AG04450 (cell line): ENCODE measurements around the gene EN1. TPM values are rescaled to one million over a fixed set of nuclear protein-coding genes. Genes with fewer than 3 reads are reported as not detected.

ENCODE experiments used
- CTCF ChIA-PET: fragments of 300-600, 350-600 bp; formaldehyde crosslinking; extraction: SDS; loops from one replicate; lab custom pipeline; 2022; ENCODE audit warnings: antibody characterized with exemption, inconsistent platforms; lab: Charles Lee
- POLR2A ChIA-PET: fragments of 350-600 bp; formaldehyde crosslinking; extraction: SDS; loops from one replicate; lab custom pipeline; 2021; ENCODE audit warnings: antibody characterized with exemption, inconsistent platforms; lab: Yijun Ruan, JAX
- DNase-seq: peaks from one replicate; pipeline ENCODE4 v3.0.0-alpha.2; 2011; ENCODE audit warnings: low read depth, low spot score
- H3K27ac ChIP-seq: one replicate; pipeline ENCODE4 v1.5.1; 2012; ENCODE audit warnings: low read depth, low read length, control low read depth
- H3K27me3 ChIP-seq: one replicate; pipeline ENCODE4 v1.6.0; 2012; ENCODE audit warnings: low read length; ENCODE audit not compliant: control insufficient read depth, insufficient read depth
- H3K4me3 ChIP-seq: 2 replicates; pipeline ENCODE4 v1.5.1; 2011; ENCODE audit warnings: mild to moderate bottlenecking, low read depth, low read length, control low read depth
- H3K9me3 ChIP-seq: 2 replicates; pipeline ENCODE4 v1.5.1; 2012; ENCODE audit warnings: low read length; ENCODE audit not compliant: control insufficient read depth, insufficient read depth
- polyA plus RNA-seq: library from polyadenylated mRNA; depleted of rRNA; stranded (reverse); fragments of >200 nt; gene quantifications from 2 replicates; pipeline ENCODE4 v1.2.3, GENCODE V29; 2011; rRNA removed
- TF ChIP-seq, protein P1 (sequence below): IDR thresholded peaks from 2 replicates; pipeline ENCODE4 v1.5.1; 2011; ENCODE audit warnings: low read depth, low read length, control low read depth, inconsistent platforms

The EN1 gene
- polyA plus RNA-seq, 1 experiment, result not detected

DNA sequence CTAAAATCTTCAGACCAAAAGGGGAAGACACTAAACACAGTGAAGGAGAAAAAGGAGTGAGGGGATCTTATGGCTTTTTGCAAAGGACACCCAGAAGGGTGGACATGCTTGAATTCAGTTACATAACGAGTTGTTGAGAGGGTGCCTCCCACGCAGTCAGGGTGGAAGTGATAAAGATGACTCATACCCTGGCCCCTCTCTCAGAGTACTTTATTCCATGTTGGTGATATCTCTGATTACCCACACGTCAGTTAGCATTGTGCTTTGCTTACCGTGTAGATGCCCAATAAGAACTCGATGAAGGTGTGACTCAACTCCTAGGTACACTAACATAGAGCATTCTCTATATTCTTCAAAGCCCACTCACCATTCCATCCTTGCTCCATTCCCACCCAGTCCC lies 44.4 kb downstream of the EN1 start:
- no peaks in the 10 kb centered on the region for H3K9me3 ChIP-seq
- no peak for DNase-seq
- H3K27me3 ChIP-seq, result peaks cover 2% of the 10 kb centered on the region
- CTCF ChIA-PET, result no interaction called here
- H3K27ac ChIP-seq, result no peak overlapping the region
- no peak overlapping the region for H3K4me3 ChIP-seq
- TF ChIP-seq, protein P1, sequence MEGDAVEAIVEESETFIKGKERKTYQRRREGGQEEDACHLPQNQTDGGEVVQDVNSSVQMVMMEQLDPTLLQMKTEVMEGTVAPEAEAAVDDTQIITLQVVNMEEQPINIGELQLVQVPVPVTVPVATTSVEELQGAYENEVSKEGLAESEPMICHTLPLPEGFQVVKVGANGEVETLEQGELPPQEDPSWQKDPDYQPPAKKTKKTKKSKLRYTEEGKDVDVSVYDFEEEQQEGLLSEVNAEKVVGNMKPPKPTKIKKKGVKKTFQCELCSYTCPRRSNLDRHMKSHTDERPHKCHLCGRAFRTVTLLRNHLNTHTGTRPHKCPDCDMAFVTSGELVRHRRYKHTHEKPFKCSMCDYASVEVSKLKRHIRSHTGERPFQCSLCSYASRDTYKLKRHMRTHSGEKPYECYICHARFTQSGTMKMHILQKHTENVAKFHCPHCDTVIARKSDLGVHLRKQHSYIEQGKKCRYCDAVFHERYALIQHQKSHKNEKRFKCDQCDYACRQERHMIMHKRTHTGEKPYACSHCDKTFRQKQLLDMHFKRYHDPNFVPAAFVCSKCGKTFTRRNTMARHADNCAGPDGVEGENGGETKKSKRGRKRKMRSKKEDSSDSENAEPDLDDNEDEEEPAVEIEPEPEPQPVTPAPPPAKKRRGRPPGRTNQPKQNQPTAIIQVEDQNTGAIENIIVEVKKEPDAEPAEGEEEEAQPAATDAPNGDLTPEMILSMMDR, result no peak
- POLR2A ChIA-PET, result no interaction called here

DNA sequence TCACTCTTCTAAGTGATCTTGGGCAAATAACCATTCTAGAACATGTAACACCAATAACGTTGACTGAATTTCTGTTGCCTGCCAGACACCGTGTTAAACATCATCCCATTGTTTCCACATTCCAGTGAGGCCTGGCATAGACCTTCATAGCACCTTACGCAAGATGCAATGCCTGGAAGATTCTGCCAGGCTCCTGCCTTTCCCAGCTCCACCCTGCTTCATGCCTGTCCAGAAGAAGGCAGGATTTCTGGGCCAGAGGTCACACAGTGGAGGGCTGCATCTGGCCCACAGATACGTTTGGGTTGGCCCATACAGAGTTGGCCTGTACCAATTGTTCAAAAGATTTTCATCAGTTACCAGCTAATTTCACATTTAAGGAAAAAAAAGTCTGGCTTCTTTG lies 46.3 kb downstream of the EN1 start:
- H3K27me3 ChIP-seq, result peaks cover 2% of the 10 kb centered on the region
- no peak for DNase-seq
- ChIA-PET POLR2A (no interaction called here), CTCF (no interaction called here)
- H3K4me3 ChIP-seq, result no peak overlapping the region
- TF ChIP-seq, protein P1, result no peak
- no peaks in the 10 kb centered on the region for H3K9me3 ChIP-seq
- no peak overlapping the region for H3K27ac ChIP-seq

DNA sequence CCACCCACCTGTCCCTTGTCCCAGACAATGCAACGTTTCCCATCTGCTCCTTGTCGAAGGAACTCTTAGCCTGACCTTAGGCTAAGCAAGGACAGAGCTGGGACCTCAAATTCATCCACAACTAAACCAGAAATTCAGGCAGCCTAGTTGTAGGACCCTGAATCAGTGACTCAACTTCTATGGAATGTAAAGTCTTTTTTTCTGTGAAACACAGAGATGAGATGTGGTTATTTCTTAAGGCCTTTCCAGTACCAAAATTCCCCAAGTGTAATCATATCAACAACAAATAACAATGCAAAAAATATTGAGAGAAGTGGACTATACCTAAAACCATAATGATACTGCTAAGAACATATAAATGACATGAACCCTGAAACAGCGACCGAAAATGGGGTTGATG lies 46.7 kb downstream of the EN1 start:
- CTCF ChIA-PET, result no interaction called here
- no peak overlapping the region for H3K4me3 ChIP-seq
- POLR2A ChIA-PET, result no interaction called here
- no peak overlapping the region for H3K27ac ChIP-seq
- DNase-seq, result no peak
- TF ChIP-seq, protein P1, result no peak
- no peaks in the 10 kb centered on the region for H3K9me3 ChIP-seq
- peaks cover 2% of the 10 kb centered on the region for H3K27me3 ChIP-seq

DNA sequence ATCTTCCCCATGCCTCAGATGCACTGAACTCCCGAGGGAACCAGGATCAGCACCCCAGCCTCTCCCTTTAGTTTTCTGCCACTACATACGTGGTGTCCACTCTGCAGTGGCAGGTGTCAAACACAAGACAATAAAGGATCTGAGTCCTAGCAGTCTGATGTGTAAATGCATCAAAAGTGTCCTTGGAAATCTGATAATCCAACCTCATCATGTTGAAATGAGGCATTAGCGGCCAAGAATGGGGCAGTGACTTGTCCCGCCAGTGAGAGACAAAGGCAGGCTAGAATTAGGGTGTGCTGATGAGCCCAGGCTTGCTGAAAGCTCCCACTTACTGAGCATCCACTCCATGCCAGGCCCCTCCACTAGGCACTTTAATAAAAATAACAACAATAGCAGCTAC lies 52.9 kb downstream of the EN1 start:
- ChIA-PET CTCF (no interaction called here), POLR2A (no interaction called here)

More for the DNA sequence above, 52.9 kb downstream of the EN1 start:
- DNase-seq, result no peak
- Histone ChIP-seq H3K27me3 (no peaks in the 10 kb centered on the region), H3K9me3 (no peaks in the 10 kb centered on the region), H3K4me3 (no peak overlapping the region), H3K27ac (no peak overlapping the region)
- TF ChIP-seq, protein P1, result no peak

Other genes with a start within 250 kb of the EN1 start
- gene MARCO, start 94.5 kb upstream of the EN1 start, polyA plus RNA-seq, result not detected in 2 replicates